NCI-H2029 treated with DMSO at 0.1 percent for 48 hours (cell line): ENCODE measurements around the gene TOGARAM2.
"Not testable (repeated sequence)": the region's sequence is repeated elsewhere in the genome, so short reads cannot be mapped to it uniquely, and the experiment has no call there.

Experiments used
- DNase-seq: peaks from one replicate; lab custom pipeline; 2025; lab: John Stamatoyannopoulos, UW

TOGARAM2 gene

DNA sequence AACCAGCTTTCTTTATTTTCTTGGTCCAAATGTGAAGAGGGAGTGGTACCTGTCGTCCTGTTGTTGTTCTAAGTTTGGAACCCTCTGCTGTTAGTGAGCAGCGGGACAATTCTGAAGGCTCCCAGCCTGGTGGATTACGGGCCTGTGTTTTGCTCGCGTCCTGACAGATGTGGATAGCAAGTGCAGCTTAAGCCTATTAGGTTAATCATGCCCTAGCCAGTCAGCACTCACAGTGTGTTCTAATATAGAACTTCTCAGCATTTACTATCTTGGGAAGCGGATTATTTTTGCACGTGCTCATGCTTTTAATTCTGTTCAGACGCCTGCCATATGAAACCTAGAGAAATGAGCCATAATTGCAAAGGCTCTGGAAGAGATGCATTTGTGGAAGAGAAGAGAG lies 93.3 kb downstream of the TOGARAM2 start, which contains the start of gene PCARE:
TSS of gene PCARE (minus strand) at position 113 of the 400 bp plus-strand sequence. CDS start 262 bp downstream, outside the sequence.
- no peak for DNase-seq

DNA sequence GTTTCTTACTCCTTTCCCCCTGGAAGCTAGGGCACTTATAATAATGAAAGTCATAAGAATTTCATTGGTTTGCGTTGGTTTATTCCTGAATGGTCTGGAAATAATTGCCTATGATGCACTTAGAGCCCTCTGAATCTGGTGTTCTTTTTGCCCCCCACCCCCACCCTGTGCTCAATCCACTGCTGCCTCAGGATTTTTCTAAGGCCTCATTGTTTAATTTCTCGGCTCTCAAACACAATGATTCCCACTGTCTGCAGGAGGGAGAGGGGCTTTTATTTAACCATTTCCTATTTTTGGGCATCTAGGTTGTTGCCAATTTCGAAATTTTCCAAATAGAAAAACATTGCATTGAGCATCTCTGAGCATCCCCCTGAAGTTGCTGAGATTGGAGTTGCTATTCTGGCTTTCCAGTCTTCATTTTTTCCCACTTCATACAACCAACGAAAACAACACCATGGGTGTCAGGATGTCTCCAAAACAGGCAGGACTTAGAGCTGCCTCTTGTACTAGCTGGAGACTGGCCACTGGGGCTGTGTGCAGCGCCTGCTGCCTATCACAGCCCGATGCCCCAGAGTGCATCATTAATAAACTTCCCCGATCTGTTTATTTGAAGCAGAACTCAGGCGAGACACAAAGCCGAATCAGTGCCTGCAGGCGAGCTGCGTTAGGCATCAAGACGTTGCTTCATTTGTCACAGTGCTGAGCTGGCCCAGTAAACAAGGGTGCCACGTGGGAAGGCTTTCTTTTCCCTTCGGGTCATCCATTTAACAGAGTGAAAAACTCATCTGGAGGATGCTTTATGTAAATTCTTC lies 95.0 kb downstream of the TOGARAM2 start:
- DNase-seq: no peak

DNA sequence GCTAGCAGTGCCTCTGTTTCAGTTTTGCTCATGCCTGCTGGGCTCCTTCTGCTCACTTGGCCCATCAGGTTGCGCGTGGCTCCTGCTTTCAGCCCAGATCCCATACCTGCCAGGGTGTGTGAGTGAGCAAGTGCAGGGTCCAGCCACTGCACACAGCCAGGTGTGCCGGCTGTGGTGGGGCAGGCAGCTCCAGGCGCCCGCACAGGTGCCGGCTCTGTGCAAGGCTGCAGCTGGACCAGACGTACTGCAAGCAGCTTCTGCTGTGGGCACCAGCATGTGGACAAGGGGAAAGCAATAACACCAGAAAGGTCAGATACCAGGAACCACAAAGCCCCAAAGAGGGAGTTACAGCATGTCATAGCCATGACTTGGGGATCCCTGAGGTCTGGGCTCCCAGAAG lies 98.8 kb downstream of the TOGARAM2 start:
- no peak for DNase-seq

DNA sequence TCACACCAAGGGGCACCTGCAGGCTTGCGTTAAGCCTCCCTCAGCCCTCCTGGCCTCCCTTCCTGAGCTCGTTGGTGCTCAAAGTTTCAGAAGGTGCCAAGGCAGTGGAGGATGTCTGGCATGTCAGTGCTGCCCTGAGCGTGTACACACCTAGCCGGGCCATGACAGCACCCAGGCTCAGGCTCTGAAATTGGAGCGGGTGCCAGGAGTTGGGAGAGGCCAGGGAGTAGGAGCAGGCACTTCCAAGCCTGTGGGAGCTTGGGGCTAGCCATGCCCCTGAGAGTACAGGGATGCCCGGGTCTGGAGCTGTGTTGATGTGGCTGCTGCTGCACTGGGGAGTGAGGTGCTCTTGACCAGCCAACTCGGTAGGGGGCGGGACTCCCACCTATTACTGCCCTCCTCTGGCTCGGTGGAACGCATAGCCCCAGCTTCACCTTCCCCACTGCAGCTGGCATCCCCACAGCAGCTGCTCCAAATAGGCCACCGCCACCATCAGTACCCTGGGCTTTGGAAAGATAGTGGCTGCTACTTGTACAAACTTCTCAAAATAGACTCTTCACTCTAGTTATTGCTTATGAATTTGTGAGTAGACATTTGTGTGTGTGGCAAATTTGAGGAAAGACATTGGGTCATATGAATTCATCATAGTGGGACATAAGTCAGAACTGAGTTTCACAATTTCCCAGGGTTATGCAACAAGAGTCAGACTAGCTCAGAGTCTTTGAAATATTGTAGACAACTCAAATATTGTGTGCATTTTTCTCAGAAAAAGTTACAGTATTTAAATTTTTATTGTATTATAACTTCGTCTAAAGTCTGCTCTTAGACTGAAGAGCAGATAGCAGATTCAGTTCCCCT lies 100.0 kb downstream of the TOGARAM2 start:
- no peak for DNase-seq

DNA sequence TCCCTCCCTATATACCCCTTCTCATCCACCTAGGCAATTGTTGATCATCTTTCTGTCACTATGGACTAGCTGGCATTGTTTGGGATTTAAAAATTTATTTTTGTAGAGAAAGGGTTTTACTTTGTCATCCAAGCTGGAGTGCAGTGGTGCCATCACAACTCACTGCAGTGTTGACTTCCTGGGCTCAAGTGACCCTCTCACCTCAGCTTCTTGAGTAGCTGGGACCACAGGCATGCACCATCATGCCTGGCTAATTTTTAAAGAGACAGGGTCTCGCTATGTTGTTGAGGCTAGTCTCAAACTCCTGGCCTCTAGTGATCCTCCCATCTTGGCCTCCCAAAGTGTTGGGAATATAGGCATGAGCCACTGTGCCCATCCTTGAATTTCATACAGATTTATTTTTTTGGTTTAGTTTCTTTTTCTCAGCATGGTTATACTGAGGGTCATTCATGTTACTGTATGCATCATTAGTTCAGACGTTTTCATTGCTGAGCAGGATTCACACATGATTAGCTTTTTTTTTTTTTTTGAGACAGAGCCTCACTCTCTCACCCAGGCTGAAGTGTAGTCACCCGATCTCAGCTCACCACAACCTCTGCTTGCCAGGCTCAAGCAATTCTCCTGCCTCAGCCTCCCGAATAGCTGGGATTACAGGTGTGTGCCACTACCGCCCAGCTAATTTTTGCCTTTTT lies 101.9 kb downstream of the TOGARAM2 start:
- DNase-seq: no peak

DNA sequence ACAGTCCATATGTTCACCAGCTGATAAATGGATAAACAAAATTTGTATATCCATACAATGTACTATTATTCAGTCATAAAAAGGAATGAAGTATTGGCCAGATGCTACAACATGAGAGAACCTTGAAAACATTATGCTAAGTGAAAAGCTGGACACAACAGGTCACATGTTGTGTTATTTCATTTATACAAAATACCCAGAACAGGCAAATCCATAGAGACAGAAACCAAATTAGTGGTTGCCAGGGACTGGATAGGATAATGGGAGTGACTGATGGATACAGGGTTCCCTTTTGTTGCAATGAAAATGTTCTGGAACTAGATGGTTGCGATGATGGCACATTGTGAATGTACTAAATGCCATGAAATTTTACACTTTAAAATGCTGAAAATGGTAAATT lies 103.5 kb downstream of the TOGARAM2 start:
- DNase-seq: no peak

DNA sequence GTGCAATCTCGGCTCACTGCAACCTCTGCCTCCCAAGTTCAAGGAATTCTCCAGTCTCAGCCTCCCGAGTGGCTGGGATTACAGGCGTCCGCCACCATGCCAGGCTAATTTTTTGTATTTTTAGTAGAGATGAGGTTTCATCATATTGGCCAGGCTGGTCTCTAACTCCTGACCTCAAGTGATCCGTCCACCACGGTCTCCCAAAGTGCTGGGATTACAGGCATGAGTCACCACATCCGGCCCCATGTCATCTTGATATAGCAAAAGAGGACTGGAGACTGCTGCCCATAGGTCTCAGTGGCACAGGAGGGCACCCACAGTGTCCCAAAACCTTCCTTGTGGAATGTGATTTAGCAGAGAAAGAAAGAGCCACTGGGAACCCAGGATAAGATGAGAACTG lies 109.2 kb downstream of the TOGARAM2 start:
- DNase-seq: not testable (repeated sequence)

DNA sequence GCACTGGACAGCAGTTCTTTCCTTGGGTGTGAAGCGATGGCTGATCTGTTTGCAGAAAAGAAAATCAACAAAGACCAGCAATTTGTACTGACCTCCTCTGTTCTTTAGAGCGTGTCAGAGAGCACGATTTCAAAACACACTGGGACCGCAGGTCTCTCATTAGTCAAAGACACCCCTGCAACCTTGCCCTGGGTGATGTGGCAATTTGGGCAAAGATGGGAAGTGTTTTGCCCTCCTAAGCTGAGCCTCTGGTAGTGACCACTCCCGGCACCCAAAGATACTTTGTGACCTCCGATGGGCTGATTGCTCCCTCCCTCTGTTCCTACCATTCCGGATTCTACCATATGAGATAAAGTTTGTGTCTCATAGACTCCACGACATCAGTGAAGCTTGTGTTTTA lies 115.9 kb downstream of the TOGARAM2 start:
- no peak for DNase-seq

DNA sequence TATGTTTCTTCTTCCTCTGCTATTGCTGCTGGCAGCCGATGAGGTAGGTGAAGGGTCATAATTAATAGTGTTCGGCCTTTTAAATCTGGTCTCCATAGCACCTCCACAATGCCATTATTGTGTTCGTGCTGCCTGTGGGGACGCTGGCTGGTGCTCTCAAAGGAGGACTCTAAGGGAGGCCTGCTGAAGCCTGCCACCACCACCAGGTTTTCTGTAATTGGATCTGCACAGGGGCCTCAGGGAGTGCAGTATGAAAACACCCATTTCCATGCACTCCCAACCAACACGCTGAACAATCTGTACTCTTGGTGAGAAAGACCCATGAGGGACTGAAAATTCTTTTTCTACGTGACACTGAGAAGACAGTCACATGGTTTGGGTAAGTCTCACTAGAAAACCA lies 116.5 kb downstream of the TOGARAM2 start:
- no peak for DNase-seq

DNA sequence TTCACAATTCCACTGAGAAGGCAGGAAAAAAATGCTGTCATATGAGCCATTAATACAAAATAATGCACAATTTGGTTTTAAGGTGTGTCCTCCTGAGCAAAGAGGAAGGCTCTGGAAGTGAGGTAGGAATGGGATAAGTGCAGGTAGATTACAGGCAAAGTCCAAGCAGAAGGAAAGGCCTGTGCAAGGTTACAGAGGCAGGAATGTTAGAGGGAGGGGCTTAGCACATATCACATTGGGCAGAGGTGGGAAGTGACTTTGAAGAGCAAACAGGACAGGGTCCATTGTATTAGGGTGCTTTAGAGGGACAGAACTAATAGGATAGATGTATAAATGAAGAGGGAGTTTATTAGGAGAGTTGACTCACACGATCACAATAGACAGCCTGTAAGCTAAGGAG lies 119.5 kb downstream of the TOGARAM2 start:
- DNase-seq: no peak
